BE2C (cell line): ENCODE measurements around the gene ODC1.

ENCODE experiments used
- DNase-seq: peaks from one replicate; pipeline ENCODE4 v3.0.0-alpha.2; 2020
- H3K27me3 ChIP-seq: fragments of 250-450 bp; sonication (Bioruptor Pico); 2 replicates; pipeline ENCODE4 v1.5.1; 2020; ENCODE audit warnings: mild to moderate bottlenecking
- H3K36me3 ChIP-seq: fragments of 250-450 bp; sonication (Bioruptor Pico); 2 replicates; pipeline ENCODE4 v1.5.1; 2020; ENCODE audit warnings: mild to moderate bottlenecking
- H3K4me1 ChIP-seq: fragments of 250-450 bp; sonication (Bioruptor Pico); 2 replicates; pipeline ENCODE4 v1.5.1; 2020
- H3K4me3 ChIP-seq: 2 replicates; pipeline ENCODE4 v1.5.1; 2011; ENCODE audit warnings: low read depth, low read length
- H3K9me3 ChIP-seq: fragments of 250-450 bp; sonication (Bioruptor Pico); 2 replicates; pipeline ENCODE4 v1.5.1; 2020
- TF ChIP-seq, protein P1 (sequence below): IDR thresholded peaks from 2 replicates; pipeline ENCODE4 v1.5.1; 2012; ENCODE audit warnings: mild to moderate bottlenecking, low read depth, low read length

The ODC1 gene

DNA sequence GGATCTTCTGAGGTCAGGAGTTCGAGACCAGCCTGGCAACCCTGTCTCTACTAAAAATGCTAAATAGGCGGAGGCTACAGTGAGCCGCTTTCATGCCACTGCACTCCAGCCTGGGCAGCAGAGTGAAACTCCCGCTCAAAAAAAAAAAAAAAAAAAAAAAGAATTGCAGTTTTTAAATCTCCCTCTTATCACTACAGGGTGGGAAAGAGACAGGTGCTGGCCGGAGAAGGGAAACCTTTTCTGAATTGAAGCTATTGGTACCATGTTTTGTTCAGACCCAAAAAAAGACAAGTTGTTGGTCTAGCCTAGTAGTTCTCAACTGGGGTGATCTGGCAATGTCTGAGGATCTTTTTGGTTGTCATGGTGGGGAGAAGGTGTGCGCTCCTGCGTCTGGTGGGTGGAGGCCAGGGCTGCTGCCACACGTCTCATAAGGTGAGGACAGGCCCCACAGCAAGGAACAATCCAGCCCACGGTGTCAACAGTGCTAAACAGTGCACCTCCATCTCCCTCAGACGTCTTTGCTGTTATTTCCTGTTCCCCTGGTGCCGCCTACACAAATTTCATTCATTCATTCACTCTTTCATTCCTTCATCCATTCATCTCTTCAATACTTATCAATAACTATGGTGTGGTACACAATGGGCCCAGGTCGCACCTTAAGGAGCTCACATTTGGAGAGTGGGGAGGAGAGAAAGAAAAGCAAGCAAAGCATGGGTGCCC lies 28.8 kb upstream of the ODC1 start:
- Histone ChIP-seq H3K4me1 (no peaks in the 10 kb centered on the region), H3K4me3 (no peak overlapping the region), H3K27me3 (no peaks in the 10 kb centered on the region), H3K9me3 (no peaks in the 10 kb centered on the region), H3K36me3 (no peaks in the 10 kb centered on the region)
- DNase-seq: no peak
- TF ChIP-seq, protein P1, sequence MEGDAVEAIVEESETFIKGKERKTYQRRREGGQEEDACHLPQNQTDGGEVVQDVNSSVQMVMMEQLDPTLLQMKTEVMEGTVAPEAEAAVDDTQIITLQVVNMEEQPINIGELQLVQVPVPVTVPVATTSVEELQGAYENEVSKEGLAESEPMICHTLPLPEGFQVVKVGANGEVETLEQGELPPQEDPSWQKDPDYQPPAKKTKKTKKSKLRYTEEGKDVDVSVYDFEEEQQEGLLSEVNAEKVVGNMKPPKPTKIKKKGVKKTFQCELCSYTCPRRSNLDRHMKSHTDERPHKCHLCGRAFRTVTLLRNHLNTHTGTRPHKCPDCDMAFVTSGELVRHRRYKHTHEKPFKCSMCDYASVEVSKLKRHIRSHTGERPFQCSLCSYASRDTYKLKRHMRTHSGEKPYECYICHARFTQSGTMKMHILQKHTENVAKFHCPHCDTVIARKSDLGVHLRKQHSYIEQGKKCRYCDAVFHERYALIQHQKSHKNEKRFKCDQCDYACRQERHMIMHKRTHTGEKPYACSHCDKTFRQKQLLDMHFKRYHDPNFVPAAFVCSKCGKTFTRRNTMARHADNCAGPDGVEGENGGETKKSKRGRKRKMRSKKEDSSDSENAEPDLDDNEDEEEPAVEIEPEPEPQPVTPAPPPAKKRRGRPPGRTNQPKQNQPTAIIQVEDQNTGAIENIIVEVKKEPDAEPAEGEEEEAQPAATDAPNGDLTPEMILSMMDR: no peak

DNA sequence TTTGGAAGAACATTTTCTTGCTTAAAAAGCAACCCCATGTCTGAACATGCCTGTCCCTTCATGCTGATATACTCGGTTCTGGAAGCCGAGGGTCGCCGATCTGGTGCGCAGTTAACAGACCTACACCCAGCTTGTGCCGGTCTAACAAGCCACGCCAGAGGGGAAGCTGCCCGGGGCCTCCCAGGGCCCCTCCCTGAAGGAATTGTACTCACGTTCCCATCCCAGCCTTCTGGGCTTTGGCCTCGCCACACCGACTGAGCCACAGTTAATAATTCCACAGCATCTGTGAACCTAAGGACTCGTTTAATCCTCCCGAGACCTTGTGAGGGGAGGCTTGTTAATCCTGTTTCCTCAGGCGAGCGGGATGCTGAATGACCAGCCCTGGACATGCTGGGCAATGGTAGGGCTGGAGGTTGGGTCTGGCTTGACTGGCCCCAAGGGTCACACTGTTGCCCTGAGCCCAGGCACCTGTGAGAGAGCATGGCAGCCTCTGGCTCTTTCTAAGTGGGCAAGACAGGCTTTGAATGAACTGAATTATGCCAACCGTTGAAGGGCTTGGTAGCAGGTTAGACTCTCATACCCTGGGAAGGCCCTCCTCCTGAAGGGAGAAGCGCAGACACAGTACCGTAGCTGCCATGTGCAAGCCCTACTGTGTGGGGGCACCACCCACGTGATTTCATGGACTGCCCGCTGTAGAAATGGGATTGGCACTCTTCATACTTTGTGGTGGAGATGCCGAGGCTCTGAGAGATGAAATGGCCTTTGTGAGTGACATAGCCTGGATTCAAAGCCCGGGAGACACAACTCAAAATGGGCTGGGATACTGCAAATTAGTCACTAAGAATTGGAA lies 27.9 kb upstream of the ODC1 start:
- no peaks in the 10 kb centered on the region for H3K36me3 ChIP-seq
- no peak overlapping the region for H3K4me3 ChIP-seq
- H3K27me3 ChIP-seq: no peaks in the 10 kb centered on the region
- no peaks in the 10 kb centered on the region for H3K9me3 ChIP-seq
- TF ChIP-seq, protein P1: no peak
- DNase-seq: no peak
- H3K4me1 ChIP-seq: no peaks in the 10 kb centered on the region

DNA sequence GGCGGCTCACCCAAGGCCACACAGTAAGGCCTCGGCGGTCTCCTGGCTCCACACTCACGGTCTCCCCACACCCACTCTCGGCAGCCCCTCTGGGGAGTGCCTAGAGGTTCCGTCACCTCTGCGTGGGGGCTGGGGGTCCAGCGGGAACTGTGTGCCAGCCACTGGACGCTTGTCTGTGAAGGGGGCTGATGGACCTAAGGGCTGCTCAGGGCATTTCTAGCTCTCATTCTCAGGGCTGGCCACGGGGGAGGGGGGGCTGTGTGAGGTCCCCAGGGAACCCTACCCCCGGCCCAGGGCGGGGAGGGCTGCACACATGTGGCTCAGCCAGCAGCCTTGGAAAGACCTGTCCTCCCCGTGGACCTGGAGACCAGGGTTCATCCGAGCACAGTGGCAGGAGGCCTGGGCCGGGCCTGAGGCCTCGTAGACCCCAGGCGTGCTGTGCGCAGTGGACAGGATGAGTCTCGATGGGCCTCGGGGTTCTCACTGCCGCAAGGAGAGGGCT lies 27.1 kb upstream of the ODC1 start:
- Histone ChIP-seq H3K36me3 (no peaks in the 10 kb centered on the region), H3K27me3 (no peaks in the 10 kb centered on the region), H3K4me3 (no peak overlapping the region), H3K4me1 (no peaks in the 10 kb centered on the region), H3K9me3 (no peaks in the 10 kb centered on the region)
- TF ChIP-seq, protein P1: no peak
- no peak for DNase-seq

DNA sequence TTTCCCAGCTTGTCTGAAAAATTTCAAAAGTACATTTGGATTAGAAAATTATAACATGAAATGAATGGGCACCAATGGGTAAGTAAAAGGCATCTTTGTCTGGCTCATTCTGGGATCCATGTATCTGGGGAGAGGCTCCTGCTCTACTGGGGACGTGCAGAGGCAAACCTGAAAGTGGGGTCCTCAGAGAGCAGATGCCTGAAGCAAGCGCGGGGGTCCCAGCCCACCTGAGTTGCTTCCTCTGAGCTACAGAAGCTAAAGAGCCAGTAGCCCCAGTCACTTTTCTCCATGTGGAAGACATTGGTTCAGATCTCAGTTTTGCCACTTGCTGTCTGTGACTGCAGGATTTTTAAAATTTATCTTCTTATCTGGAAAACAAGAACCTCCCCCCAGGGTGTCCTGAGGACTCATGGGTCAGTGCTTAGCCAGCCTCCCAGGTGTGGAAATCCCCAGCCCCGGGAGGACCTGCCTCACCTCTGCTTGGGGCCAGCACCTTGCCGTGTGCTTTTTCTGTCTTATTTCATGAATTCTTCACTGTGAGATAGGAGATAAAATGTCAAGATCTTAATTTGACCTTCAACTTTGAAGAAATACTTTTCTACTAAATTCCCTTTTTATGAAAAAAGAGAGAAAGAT lies 25.1 kb upstream of the ODC1 start:
- no peaks in the 10 kb centered on the region for H3K27me3 ChIP-seq
- H3K36me3 ChIP-seq: no peaks in the 10 kb centered on the region
- no peak overlapping the region for H3K4me3 ChIP-seq
- TF ChIP-seq, protein P1: no peak
- no peaks in the 10 kb centered on the region for H3K9me3 ChIP-seq
- DNase-seq: no peak
- H3K4me1 ChIP-seq: no peaks in the 10 kb centered on the region

DNA sequence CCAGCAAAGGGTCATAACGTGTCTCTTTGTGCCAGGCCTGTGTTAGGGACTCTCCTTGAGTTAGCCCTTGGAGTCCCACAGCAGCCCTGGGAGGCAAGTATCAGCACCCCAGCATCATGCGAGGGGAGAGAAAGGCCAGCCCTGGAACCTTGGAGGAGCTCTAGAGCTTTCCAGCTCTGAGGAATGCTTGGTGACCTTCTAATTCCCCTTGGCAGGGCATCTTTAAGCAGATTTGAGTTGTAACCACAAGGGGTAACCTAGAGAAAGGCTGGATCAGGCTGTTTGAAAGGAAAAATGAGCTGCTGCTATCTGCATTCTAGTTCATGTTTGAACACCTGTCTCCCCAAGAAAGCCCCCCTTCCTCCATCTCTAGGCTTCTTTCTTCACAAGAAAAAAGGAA lies 23.8 kb upstream of the ODC1 start:
- H3K36me3 ChIP-seq: no peaks in the 10 kb centered on the region
- TF ChIP-seq, protein P1: peak; percentile 13; the same call in 1 of the 2 replicates
- no peak for DNase-seq
- H3K9me3 ChIP-seq: no peaks in the 10 kb centered on the region
- no peak overlapping the region for H3K4me3 ChIP-seq
- no peaks in the 10 kb centered on the region for H3K27me3 ChIP-seq
- H3K4me1 ChIP-seq: no peaks in the 10 kb centered on the region
